Measurements from ENCODE around the gene EWSR1.

EWSR1 gene

GRCh38 chr22:29302681-29303465 lies 34.8 kb downstream of the EWSR1 start:
- in situ Hi-C loops (cut with HindIII; ENCODE audit: low sequenced_read_pairs), result no loop called here

GRCh38 chr22:29305836-29306174 lies 37.7 kb downstream of the EWSR1 start:
- in situ Hi-C loops (cut with HindIII; ENCODE audit: low sequenced_read_pairs), result no loop called here

DNA sequence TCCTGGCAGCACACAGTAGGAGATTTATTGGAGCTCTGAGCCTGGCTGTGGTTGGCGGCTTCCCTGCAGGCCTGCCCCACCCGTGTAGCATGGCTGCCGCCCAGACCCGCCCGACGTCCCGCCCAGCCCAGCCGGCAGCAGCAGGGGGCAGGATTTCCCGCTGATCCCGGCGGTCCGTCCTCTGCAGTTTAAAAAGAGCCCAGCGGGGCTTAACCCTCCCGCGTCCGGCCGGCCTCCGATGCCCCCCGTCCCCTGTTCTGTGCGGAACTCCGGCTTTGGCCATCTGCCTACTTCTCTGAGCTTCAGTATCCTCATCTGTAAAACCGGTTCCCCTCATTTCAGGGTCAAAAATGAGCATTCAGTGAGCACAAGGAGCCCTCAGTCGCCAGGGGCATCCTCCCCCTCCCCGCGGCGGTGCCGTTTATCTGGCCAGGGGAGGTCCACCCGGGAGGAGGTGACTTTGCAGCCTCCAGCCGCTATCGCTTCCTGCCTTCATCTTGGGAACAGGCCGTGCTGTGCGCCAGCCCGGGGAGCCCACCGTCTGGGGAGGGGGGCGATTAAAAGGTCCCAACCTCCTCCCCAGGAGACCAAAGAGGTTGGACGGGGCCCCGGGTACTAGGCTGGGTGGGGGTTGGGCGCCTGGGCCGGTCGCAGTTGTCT lies 38.2 kb downstream of the EWSR1 start, which contains the start of gene GAS2L1:
TSS of gene GAS2L1 (plus strand) at position 476 of the 660 bp plus-strand sequence. CDS start 1,456 bp downstream, outside the sequence.
- in situ Hi-C loops (cut with HindIII; ENCODE audit: low sequenced_read_pairs), result no loop called here

GRCh38 chr22:29306835-29307595 lies 38.9 kb downstream of the EWSR1 start:
- in situ Hi-C loops (cut with HindIII; ENCODE audit: low sequenced_read_pairs), result no loop called here

DNA sequence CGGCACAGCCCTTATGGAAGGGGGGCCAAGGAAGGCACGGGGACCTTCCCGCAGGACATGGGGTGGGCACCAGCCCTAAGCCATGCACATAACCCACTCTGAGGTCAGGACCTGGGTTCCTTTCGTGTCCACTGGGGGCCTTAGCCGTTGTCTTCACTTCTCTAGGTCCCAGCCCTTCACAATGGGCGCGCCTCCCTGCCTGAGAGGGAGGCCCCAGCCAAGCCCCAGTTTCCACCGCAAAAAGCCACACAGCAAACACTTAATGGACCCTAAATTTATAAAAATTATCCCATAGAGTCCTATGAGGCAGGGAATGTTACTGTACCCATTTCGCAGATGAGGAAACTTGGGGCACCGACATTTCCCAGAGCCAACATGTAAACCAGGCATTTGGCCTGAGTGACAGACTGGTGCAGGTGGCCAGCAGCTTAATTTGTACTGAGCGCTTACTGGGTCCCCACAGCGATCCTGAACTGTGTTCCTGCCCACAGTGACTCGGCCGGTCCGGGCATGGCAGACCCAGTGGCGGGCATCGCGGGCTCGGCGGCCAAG lies 39.6 kb downstream of the EWSR1 start:
- in situ Hi-C loops (cut with HindIII; ENCODE audit: low sequenced_read_pairs), result no loop called here

- in situ Hi-C loops (cut with HindIII; ENCODE audit: low sequenced_read_pairs), result no loop called here
Measured at GRCh38 chr22:29308148-29308790, 40.2 kb downstream of the EWSR1 start.

- in situ Hi-C loops (cut with HindIII; ENCODE audit: low sequenced_read_pairs), result no loop called here
Measured at GRCh38 chr22:29308791-29309262, 40.8 kb downstream of the EWSR1 start.

DNA sequence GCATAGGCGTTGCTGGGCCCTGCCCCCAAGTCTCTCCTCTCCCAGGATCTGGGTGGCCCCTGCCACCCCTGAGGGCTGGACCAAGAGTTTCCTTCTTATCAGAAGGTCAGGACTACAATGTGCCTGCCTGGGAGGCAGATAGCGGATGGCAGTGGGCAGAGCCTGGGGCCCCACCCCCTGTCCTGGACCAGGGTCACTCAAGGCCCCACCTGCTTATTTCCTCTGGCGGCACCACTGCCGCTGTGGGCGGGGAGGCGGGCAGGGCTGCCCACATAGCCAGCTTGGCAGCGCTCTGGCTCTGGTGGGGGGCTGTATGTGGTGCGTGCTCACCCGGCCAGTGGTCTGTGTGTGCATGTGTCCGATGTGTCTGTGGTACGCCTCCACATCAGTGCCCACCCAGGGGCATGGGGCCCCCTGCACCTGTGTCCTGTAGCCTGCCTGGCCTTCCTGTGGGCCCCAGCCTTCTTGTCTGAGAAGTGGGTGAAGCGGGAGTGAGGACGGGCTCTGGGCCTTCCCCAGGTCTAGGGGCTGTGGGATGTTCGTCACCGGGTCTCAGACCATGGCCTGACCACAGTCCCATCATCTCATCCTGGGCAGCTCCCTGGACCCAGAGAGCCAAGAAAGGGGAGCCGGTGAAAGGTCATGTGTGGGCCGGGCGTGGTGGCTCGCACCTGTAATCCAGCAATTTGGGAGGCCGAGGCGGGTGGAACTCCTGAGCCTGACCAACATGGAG lies 41.4 kb downstream of the EWSR1 start:
- in situ Hi-C loops (cut with HindIII; ENCODE audit: low sequenced_read_pairs), result no loop called here

DNA sequence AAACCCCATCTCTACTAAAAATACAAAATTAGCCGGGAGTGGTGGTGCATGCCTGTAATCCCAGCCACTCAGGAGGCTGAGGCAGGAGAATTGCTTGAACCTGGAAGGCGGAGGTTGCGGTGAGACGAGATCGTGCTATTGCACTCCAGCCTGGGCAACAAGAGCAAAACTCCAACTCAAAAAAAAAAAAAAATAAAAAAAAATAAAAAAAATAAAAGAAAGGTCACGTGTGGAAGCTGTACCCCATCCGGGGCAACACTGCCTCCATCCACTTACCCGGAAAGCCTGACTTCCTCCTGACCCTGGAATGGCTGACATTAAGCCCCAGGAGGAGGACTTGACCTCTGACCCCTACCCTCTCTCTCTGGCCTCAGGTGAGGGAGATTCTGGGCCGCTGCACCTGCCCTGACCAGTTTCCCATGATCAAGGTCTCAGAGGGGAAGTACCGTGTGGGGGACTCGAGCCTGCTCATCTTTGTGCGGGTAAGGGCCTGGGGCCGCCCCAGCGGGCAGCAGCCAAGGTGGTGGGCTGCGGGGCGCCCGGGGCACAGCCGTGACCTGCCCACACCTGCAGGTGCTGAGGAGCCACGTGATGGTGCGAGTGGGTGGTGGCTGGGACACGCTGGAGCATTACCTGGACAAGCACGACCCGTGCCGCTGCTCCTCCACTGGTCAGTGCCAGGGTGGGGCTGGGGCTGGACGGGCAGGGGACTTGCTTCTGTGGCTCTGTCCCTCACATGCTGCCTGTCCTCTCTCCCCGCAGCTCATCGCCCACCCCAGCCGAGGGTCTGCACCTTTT lies 42.2 kb downstream of the EWSR1 start:
- in situ Hi-C loops (cut with HindIII; ENCODE audit: low sequenced_read_pairs), result no loop called here

- in situ Hi-C loops (cut with HindIII; ENCODE audit: low sequenced_read_pairs), result no loop called here
Measured at GRCh38 chr22:29310863-29311339, 42.8 kb downstream of the EWSR1 start.

GRCh38 chr22:29311464-29312217 lies 43.6 kb downstream of the EWSR1 start:
- in situ Hi-C loops (cut with HindIII; ENCODE audit: low sequenced_read_pairs), result no loop called here

- in situ Hi-C loops (cut with HindIII; ENCODE audit: low sequenced_read_pairs), result no loop called here
Measured at GRCh38 chr22:29312218-29313125, 44.4 kb downstream of the EWSR1 start.

DNA sequence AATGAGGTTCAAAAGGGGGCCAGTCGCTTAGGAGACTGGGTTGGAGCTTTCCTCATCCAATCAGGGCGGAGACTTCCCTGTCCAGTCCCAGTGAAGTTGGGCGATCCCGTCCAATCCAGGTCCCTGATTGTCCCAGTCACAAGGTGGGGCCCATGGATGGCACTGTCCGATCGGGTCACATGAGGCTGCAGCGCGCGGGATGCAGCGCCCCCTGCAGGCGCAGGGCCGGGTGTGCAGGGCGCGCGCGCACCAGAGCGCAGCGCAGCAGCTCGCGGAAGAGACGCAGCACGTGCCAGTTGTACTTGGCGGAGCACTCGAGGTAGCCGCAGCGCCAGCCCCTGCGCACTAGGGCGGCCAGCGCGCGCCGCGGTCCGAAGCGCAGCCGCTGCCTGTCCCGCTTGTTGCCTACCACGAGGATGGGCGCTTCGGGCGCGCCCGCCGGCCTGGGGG lies 45.1 kb downstream of the EWSR1 start:
- in situ Hi-C loops (cut with HindIII; ENCODE audit: low sequenced_read_pairs), result no loop called here

GRCh38 chr22:29313576-29314466 lies 45.8 kb downstream of the EWSR1 start:
- in situ Hi-C loops (cut with HindIII; ENCODE audit: low sequenced_read_pairs), result no loop called here

DNA sequence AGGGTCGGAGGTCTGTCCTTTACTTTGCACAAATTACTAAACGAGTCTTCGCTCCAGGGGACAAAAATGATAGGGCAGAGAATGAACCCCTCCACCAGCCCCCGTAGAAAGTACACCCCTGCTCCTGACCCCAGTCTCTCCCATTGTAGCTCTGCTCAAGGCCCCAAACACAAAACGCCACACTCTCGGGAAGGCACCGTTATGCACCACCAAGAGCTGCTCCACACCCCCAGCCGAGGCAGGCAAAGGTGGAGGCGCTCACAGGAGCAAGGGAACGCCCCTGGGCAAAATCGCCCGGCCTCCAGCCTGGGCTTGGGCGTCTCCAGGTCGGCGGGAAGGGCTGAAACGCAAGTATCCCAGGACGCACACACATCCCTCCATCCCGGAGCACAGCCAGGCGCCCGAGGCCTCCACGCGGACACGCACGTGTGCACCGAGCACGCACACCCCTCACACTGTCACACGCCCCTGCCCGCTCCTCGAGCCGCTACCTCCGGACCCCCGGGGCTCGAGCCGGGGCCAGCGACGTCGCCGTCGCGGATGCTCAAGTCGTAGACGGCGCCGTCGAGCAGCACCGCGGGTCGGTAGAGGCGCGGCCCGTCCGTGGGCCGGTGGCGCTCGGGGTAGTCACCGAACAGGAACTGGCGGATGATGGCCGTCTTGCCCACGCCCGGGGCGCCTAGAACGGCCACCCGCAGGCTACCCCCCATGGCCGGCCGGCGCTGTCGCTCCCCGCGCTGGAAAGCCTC lies 46.6 kb downstream of the EWSR1 start:
- in situ Hi-C loops (cut with HindIII; ENCODE audit: low sequenced_read_pairs), result no loop called here

Data from DLD1 (cell line).